Parathyroid adenoma (tissue), 2 donors: ENCODE results near the gene ARIH1.
A peak's percentile ranks its signal among the peaks of the same experiment; 100 is the strongest.

Experiments used
- H2AFZ ChIP-seq: fragments of 300-600 bp; sonication (generic); one replicate; pipeline ENCODE4 v1.7.0; 2017; ENCODE audit warnings: antibody characterized with exemption, mild to moderate bottlenecking
- H3K27ac ChIP-seq: fragments of 300-600 bp; sonication (generic); one replicate; pipeline ENCODE4 v1.7.0; 2017
- H3K27me3 ChIP-seq: fragments of 300-600 bp; sonication (generic); one replicate; pipeline ENCODE4 v1.7.0; 2017; ENCODE audit warnings: low read length; ENCODE audit not compliant: control insufficient read depth, insufficient read depth
- H3K36me3 ChIP-seq: fragments of 300-600 bp; sonication (generic); one replicate; pipeline ENCODE4 v1.7.0; 2017; ENCODE audit warnings: low read length; ENCODE audit not compliant: control insufficient read depth, insufficient read depth
- H3K4me1 ChIP-seq: fragments of 300-600 bp; sonication (generic); one replicate; pipeline ENCODE4 v1.7.0; 2017; ENCODE audit warnings: control low read depth
- H3K4me2 ChIP-seq: fragments of 300-600 bp; sonication (generic); one replicate; pipeline ENCODE4 v1.7.0; 2017; ENCODE audit warnings: low read length
- H3K4me3 ChIP-seq: fragments of 300-600 bp; sonication (generic); one replicate; pipeline ENCODE4 v1.7.0; 2017; ENCODE audit warnings: low read depth, low read length
- H3K79me2 ChIP-seq: fragments of 300-600 bp; sonication (generic); one replicate; pipeline ENCODE4 v1.7.0; 2017; ENCODE audit warnings: control low read depth
- H3K9ac ChIP-seq: fragments of 300-600 bp; sonication (generic); one replicate; pipeline ENCODE4 v1.7.0; 2017; ENCODE audit warnings: mild to moderate bottlenecking
- H3K9me3 ChIP-seq: fragments of 300-600 bp; sonication (generic); one replicate; pipeline ENCODE4 v1.7.0; 2017; ENCODE audit warnings: low read length; ENCODE audit not compliant: control insufficient read depth
- CTCF ChIP-seq: fragments of 300-600 bp; sonication (generic); IDR thresholded peaks from one replicate; pipeline ENCODE4 v1.7.0; 2017; ENCODE audit warnings: antibody characterized with exemption, mild to moderate bottlenecking
- donor health status: primary hyperparathyroidism.

The ARIH1 gene

DNA sequence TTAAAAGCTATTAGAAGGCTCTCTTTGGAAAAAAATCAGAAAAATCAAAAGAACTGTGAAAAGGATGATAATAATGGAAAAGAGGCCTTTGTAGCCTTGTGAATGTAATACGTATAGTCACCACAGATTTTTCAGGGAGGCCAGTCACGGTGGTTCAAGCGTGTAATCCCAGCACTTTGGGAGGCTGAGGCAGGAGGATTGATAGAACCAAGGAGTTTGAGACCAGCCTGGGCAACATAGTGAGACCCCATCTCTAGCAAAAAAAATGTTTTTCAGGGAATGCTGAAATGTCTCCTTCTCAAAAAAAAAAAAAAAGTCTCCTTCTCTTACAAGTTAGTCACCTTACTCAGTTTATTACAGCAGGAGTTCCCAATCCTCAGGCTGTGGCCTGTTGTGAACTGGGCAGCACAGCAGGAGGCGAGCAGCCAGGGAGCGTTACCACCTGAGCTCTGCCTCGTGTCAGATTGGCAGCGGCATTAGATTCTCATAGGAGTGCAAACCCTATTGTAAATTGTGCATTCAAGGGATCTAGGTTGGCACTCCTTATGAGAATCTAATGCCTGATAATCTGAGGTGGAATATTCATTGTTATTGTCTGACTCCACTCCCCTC, 15.9 kb downstream of the ARIH1 start:
- Histone ChIP-seq H3K9ac (no peak overlapping the region), H3K4me2 (no peak overlapping the region), H3K79me2 (peaks cover 47% of the 10 kb centered on the region), H3K36me3 (no peaks in the 10 kb centered on the region), H3K27ac (no peak overlapping the region), H3K9me3 (no peaks in the 10 kb centered on the region), H3K4me1 (peaks cover 5% of the 10 kb centered on the region), H3K4me3 (no peak overlapping the region), H3K27me3 (no peaks in the 10 kb centered on the region), H2AFZ (no peak overlapping the region)
- TF ChIP-seq CTCF, result no peak

DNA sequence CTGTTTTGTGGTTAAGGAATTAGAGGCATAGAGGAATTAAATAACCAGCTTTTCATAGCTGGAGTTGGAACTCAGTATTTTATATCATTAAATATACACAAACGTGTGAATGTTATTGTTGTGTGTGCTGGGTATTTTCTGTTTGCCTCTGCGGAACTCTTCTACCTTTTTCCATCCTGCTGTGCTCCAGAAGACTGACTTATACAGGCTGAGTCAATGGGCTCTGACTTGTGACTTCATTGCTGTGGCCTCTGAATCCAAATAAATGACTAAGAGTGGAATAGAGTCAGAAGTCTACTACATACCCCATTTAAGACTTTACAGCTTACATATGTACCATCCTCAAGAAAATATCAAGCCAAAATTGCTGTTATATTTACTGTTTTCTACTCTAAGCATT, 17.6 kb downstream of the ARIH1 start:
- Histone ChIP-seq H2AFZ (no peak overlapping the region), H3K4me2 (no peak overlapping the region), H3K4me1 (peaks cover 7% of the 10 kb centered on the region), H3K9ac (no peak overlapping the region), H3K79me2 (peaks cover 41% of the 10 kb centered on the region), H3K9me3 (no peaks in the 10 kb centered on the region), H3K4me3 (no peak overlapping the region), H3K27ac (no peak overlapping the region), H3K36me3 (no peaks in the 10 kb centered on the region), H3K27me3 (no peaks in the 10 kb centered on the region)
- TF ChIP-seq CTCF, result no peak

DNA sequence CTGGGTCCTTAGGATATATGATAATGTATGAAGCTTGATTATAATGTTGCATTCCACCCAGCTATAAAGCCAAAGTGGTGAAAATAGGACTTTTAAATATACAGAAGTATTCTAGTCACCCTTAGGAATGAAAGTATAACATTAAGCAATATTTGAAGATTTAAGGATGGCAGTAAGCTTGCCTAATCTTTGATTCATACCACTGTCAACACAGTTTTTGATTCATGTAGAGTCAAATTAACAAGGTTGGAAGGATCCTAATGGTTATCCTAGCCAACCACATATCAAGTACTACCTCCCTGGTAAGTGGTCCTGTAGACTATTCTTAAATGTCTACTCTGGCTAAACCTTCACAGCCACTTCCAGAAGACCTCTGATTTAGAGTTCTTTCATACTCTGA, 18.6 kb downstream of the ARIH1 start:
- Histone ChIP-seq H2AFZ (no peak overlapping the region), H3K79me2 (peaks cover 38% of the 10 kb centered on the region), H3K4me2 (no peak overlapping the region), H3K9ac (no peak overlapping the region), H3K9me3 (no peaks in the 10 kb centered on the region), H3K27me3 (no peaks in the 10 kb centered on the region), H3K4me1 (peaks cover 5% of the 10 kb centered on the region), H3K4me3 (no peak overlapping the region), H3K36me3 (no peaks in the 10 kb centered on the region), H3K27ac (no peak overlapping the region)
- TF ChIP-seq CTCF, result no peak

DNA sequence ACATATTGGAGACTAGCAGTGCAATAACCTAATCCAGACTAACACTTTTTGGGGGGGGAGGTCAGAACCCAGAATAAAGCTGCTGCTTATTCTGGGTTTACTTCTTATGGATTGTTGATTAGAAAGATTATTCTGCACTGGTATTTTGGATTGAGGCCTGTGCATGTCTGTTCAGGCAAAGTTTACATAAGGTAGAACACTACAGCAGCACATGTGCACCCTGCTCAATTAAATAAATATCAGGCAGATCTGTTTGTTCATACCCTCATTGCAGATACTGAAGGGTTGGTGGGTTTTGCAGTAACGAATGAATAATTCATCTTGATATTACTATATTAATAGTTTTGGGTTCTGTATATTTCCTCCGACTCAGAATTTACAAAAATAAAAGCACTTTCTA, 19.1 kb downstream of the ARIH1 start:
- Histone ChIP-seq H3K4me2 (no peak overlapping the region), H2AFZ (no peak overlapping the region), H3K4me1 (peaks cover 5% of the 10 kb centered on the region), H3K27ac (no peak overlapping the region), H3K36me3 (no peaks in the 10 kb centered on the region), H3K4me3 (no peak overlapping the region), H3K79me2 (peaks cover 35% of the 10 kb centered on the region), H3K27me3 (no peaks in the 10 kb centered on the region), H3K9ac (no peak overlapping the region), H3K9me3 (no peaks in the 10 kb centered on the region)
- no peak for TF ChIP-seq CTCF

DNA sequence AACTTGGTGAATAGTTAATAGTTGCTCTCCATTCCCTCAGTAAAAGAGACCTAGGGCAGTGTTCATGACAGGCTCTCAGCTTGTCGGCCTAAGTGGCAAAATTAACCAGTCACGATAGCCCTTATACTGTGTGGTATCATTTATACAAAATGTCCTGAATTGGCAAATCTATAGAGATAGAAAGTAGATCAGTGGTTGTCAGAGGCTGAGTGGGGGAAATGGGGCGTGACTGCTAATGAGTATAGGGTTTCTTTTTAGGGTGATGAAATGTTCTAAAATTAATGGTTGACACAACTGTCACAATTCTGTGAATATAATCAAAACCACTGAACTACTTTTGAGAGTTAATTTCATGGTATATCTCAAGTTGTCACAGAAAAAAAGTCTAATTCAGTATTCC, 20.9 kb downstream of the ARIH1 start:
- H3K9ac ChIP-seq, result no peak overlapping the region
- H3K27me3 ChIP-seq, result no peaks in the 10 kb centered on the region
- no peak overlapping the region for H2AFZ ChIP-seq
- peaks cover 29% of the 10 kb centered on the region for H3K79me2 ChIP-seq
- H3K4me3 ChIP-seq, result peak overlapping the region; percentile 4
- peaks cover 5% of the 10 kb centered on the region for H3K4me1 ChIP-seq
- no peak overlapping the region for H3K27ac ChIP-seq
- no peaks in the 10 kb centered on the region for H3K9me3 ChIP-seq
- H3K36me3 ChIP-seq, result no peaks in the 10 kb centered on the region
- no peak for TF ChIP-seq CTCF
- H3K4me2 ChIP-seq, result peak overlapping the region; percentile 47
